GM18867 (cell line): ENCODE results near the gene SLC20A1.

Experiments
- ATAC-seq: cut with Tn5 transposase; IDR thresholded peaks from one replicate; pipeline ENCODE4 v1.9.1; 2021; ENCODE audit warnings: mild to moderate bottlenecking, moderate library complexity; ENCODE audit not compliant: unreplicated experiment

SLC20A1 gene

DNA sequence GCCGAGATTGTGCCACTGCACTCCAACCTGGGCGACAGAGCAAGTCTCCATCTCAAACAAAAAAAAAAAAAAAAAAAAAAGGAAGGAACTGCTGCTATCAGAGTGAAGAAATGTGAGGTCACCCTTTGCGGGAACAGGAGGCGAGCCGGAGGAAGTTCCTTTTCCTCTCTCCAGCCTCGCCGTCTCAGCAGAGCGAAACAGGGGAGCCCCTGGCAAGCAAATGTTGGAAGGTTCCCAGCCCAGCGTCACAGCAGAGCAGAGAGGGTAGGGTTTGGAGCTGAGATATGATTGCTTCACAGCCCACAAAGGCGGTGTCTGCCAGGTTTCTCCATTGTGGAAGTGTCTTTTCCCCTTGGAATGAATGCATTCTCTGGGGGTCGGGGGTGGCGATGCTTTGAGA is 28.5 kb downstream of the SLC20A1 start:
- ATAC-seq: no peak

DNA sequence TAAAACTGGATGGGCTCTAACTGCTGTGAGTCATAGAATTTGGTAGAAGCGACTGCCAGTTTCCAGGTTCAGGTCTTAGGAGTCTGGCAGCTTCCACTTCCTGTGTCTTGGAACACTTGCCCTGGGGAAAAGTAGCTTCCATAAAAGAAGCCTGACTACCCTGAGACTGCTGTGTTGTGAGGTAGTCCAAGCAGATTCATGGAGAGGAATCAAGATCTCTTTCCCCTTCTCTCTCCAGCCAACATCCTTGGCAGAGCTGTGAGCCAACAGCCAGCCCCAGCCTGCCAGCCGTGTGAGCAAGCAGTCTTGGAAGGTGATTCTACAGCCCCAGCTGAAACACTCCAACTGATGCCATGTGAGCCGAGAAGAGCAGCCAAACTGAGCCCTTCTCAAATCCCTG is 33.7 kb downstream of the SLC20A1 start:
- no peak for ATAC-seq

DNA sequence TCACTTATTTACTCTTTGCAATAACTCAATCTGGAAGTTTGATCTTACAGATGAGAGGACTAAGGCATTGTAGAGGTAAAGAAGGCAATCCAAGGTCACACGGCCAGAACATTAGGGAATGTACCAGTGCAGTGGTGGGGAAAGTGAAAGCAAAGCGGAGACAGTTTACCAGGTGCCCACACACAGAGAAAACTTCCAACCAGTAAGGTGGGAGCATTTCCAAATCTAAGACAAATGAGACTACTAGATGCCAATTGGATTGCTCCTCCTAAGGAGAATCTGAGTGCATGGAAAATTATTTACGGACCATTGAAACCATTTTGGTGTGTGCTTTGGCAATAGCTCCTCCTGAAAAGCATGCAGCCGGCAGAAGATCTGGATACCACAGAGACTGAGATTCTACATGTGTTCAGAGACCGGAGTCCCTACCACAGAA is 34.9 kb downstream of the SLC20A1 start:
- no peak for ATAC-seq

DNA sequence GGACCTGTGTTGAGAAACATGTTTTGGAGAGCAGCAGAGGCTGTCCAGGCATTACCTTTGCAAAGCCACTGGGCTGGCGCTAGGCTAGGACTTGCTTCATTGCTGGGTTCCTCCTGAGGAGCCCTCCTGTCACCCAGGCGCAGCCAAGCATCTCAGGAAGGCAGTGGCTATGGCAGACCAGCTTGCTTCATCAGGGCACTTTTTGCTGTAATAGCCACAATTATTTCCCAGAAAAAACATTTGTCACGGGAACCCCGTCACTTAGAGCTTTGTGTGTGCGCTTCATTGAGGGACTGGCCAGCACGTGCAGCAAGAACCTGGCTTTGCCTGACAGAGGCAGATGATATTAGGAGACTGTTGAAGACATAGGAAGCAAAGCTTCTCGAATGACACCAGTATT is 36.4 kb downstream of the SLC20A1 start:
- ATAC-seq: no peak

DNA sequence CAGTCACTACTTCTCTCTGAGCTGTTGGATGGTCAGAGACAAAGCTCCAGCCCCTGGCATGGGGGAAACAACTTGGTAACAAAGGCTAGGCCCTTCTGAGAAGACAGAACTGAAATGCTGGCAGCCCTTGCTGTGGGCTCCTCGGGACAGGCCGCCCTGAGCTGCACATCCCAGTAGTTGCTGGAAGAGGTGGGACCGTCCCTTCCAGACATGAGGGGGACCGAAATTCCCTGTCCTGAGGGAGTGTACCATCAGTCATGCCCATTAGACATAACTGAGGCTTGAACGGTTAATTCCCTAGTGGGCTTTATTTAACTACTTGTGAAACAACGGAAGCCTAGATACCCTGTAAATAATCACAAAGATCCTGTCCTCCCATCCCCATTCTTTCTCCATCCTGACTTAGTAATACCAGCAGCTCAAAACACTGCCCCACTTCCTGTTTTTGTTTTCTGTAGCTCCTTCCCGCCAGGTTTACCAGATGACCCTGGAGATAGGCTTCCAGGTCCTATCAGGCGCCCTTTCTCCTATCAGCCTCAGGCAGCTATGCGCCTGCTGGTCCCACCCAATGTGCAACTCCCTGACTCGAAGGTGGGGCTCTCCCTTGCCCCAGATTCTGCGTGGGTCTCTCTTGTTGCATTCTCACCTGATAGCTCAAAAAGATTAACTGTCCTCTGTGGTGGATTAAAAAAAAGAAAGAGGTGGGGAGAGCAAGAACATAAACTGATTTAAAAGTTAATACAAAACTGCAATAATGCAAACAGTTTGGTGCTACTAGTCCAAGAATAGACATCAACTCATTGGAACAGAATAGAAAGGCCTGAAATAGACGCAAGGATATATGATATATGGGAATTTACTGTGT is 38.0 kb downstream of the SLC20A1 start:
- ATAC-seq: no peak

DNA sequence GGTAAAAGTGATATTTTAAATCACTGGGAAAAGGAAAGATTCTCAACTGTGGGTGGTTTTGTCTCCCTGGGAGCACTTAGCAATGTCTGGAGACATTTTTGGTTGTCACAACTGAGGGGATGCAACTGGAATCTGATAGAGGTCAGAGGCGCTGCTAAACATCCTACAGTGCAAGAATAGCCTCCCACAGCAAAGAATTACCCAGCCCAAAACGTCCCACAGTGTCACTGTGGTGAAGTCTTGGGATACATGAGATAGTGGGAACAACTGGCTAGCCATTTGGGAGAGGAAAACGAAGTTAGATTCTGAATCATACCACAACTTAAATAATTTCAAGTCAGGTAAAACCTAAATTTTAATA is 38.7 kb downstream of the SLC20A1 start:
- no peak for ATAC-seq

DNA sequence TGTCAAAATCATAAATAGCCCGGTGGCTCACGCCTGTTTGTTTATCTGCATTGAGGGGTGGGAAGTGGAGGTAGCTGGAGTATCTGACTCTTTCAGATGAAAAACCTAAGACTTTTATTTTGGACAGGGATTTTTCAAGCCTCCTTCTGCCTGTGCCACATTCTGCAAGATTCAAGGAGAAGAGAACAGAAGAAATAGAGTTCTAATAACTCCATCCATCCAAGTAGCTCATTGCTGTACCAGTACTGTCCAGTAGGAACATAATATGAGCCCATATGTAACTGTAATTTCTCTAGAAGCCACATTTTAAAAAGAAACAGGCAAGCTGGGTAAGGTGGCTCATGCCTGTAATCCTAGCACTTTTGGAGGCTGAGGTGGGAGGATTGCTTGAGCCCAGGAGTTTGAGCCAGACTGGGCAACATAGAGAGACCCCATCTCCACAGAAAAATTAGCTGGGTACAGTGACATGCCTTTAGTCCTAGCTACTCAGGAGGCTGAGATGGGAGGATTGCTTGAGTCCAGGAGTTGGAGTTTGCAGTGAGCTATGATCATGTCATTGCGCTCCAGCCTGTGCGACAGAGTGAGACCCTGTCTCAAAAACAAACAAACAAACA is 39.6 kb downstream of the SLC20A1 start:
- no peak for ATAC-seq

DNA sequence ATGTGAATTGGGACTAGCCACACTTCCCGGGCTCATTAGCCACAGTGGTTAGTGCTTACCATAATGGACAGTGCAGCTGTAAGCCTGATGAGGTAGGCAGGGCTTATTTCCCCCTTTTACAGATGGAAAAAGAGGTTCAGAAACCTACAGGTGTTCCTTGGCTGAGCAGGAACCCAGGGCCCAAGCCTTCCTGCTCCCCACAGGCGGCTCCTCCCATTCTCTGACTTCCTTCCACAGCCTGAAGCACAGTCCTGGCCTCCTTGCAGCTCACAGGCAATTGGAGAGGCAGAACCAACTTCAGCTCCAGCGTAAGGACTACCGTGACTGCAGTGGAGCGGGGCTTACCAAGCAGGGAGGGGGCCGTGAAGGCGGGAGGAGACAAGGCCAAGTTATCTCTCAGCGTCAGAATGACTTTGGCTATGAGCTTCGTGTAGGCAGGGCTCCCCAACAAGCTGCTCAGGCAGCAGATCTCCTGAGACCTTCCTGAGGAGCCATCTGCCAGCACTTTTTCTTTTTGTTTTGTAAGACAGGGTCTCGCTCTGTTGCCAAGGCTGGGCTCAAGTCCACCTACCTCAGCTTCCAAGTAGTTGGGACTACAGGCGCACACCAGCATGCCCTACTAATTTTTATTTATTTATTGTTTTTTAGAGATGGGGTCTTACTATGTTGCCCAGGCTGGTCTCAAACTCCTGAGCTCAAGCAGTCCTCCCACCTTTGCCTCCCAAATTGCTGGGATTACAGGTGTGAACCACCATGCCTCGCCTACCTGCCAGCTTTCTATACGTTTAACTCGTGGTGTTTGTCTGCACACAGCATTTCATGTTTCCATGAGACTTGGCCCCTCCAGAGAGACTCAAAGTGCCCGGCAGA is 40.8 kb downstream of the SLC20A1 start:
- ATAC-seq: no peak

DNA sequence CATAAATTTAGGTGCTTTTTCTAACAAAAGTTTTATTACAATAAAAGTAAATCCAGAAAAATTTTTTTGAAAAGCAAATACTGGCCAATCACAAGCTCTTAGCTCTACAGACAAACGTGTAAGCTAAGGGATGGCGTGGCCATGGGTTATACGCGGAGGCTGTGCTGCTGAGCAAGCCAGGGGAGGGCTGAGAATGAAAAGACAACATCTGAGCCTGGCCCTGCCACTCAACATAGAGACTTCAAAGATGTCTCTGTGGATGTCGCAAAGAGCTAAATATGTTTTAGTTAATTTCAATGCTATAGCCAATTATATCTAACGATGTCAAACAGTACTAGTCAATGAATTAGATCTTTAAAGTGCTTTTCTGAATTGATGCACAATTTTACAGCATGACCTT is 41.8 kb downstream of the SLC20A1 start:
- ATAC-seq: no peak

DNA sequence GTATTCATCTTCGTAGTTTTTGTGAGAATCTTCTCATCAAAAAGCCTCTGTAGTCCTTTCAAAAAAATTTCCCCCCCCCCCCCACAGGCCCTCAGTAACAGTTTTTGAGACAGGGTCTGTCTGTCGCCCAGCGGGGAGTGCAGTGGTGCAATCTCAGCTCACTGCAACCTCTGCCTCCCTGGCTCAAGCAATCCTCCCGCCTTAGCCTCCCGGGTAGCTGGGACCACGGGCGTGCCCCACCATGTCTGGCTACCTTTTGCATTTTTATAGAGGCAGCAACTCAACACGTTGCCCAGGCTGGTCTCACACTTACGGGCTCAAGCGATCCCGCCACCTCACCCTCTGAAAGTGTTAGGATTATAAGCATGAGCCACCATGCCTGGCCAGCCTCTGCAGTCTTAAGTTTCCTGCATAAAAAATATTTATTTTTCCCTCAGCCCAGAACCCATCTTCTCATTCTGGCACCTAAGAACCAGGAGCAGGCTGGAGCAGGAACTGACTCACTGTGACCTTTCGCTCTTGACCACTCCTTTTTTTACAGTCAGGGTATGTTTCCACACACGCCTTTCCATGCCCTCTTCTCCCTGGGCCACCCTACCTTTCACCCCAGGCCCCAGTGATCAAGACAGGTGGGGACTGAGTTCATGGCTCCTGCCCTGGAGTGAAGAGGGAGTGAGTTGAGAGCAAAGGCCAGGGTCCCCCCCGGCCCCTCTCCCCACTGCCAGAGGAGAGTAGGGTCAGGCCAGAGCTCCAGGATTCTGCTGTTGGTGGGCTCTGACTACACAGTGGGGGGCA is 42.5 kb downstream of the SLC20A1 start:
- ATAC-seq: no peak

DNA sequence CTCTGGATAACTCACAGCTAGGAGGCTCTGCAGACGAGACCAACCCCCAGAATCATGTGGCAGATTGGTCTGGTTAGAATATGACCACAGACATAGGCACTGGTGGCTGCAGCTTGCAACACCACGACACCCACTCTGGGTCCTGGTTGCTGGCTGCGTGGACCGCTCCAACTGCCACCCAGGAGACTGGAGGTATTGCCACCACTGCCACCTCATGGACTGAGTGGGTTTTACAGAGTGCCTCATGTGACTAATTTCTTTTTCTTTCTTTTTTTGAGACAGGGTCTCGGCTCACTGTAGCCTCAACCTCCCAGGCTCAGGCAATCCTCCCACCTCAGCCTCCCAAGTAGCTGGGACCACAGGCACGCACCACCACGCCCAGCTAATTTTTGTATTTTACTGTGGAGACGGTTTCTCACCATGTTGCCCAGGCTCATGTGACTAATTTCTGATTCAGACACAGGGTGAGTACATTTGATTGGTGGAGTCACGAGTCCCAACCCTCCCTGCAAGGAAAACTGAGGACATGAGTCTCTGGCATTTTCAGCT is 45.2 kb downstream of the SLC20A1 start:
- ATAC-seq: peak; percentile 65

DNA sequence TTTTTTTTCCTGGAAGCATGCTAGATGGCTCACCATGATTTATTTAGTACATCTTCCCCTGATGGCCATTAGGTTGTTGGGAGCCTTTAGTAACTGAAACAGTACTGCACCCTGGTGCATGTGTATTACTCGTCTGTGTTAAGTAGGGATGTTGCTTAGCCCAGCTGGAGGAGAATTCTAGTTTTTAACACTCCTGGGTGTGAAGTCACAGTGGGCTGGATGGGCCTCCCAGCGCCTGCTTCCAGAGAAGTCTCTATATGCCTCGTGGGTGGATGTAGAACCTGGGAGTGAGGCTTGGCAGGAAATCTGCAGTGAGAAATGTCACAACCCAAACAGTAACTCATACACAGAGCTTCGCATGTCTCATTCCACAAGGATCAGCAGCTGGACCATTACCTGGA is 46.1 kb downstream of the SLC20A1 start:
- ATAC-seq: no peak

DNA sequence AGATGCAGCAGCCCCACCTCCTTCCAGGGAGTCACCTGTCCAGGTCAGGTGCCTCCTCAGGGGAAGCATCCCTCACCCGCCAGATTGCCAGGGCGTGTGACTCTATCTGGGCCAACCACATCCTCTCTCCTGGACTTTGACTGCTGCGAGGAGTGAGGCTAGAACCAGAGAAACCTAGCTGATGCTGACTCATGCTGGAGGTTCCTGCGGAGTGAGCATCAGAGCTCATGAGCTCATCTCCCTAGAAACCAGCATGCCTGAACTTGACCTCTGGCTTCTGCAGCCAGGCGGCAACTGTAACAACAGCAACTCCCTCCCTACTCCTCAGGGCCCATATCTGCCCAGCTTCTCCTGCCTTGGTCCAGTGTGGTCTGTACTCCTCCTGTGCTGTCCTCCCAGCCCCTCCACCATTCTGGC is 46.8 kb downstream of the SLC20A1 start:
- ATAC-seq: peak; percentile 77

DNA sequence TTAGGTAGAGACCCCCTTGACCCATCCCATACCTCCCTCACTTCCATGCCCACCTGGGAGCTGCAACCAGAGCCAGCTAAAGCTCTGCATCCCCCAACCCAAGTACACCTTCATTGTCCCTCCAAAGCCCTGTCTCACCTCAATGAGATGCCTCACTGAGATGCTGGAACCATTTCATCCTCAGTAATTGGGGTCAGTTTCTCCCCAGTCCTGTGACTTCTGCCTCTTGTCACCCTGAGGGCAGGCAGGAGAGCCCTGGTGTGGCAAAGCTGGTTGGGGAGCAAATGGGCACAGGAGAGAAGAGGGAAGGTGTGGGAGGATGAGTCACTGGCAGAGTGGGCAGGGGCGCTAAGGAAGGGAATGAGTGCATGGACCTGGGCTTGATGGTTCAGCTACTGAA is 47.2 kb downstream of the SLC20A1 start:
- ATAC-seq: no peak

DNA sequence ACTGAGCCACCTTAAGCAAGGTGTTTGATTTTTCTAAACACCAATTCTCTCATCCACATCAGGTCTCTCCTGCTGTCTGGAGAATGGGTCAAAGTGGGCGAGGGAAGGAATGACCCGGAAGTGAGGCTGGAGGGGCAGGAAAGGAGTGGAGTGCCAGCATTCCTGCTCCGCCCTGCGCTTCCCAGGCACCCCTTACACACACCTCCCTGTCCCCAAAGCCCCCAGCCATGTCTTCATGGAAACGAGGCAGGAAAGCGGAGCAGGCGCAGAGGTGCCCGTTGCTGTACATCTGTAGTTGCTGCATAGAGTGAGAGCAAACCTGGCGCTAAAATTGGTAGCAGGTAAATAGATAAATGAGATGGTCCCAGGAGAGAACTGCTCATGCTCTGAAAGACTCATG is 47.9 kb downstream of the SLC20A1 start:
- no peak for ATAC-seq

DNA sequence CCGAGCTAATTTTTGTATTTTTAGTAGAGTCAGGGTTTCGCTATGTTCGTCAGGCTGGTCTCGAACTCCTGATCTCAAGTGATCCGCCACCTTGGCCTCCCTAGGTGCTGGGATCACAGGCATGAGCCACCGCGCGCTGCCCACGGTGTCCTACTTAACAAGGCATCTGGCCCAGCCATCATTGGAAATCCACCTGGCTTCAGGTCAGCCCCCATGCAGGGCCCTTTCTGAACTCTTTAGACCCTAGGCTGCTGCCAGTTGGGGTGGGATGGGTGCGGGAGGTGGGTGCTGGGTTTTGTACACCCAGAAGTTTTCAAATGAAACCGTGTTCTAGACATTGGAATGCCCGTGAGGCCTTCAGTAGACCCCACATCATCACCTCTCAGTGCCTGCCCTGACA is 48.4 kb downstream of the SLC20A1 start:
- ATAC-seq: no peak

DNA sequence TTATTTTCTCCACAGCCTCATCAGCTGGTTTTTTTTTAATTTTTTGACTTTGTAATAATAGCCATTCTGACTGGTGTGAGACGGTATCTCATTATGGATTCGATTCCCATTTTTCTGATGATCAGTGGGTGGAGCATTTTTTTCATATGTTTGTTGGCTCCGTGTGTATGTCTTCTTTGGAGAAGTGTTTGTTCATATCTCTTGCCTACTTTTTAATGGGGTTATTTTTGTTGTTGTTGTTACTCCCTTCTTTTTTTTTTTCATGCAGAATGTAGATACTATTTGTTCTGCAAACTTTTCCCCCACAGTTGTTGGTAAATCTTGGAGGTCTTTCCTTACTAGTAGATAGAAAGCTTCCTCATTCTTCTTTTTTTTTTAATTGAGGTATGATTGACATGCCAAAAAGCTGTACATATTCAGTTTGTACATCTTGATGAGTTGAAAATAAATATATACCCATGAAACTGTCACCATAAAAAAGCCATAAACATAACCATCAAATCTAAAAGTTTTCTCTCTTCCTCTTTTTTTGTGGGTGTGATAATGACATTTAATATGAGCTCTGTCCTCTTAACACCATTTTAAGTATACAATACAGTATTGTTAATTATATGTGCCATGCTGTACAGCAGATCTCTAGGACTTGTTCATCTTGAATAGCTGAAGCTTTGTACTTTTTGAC is 53.2 kb downstream of the SLC20A1 start:
- no peak for ATAC-seq

DNA sequence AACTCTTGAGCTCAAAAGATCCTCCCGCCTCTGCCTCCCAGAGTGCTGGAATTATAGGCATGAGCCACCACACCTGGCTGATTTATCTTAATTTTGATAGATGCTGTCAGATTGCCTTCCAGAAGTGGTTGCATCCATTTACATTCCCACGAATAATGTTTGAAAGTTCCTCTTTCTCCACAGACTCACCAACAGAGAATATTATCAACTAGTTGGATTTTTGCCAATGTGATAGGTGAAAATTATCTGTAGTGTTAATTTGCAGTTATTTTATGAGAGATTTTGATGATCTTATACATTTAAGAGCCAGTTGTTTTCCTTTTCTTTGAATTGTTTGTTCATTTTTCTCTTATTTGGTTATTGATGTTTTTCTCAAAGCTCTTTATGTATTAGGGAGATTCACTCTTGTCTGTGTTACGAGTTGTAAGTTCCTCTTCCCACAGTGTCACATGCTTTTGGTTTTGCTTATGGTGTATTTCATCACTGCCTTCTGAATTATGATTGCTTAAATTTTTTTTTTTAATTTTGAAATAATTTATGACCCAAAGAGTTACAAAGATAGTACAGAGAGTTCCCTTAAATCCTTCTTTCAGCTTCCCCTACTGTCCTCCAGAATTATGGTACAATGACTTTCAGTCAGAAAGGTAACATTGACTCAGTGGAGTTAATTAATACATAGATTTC is 54.4 kb downstream of the SLC20A1 start:
- ATAC-seq: no peak

DNA sequence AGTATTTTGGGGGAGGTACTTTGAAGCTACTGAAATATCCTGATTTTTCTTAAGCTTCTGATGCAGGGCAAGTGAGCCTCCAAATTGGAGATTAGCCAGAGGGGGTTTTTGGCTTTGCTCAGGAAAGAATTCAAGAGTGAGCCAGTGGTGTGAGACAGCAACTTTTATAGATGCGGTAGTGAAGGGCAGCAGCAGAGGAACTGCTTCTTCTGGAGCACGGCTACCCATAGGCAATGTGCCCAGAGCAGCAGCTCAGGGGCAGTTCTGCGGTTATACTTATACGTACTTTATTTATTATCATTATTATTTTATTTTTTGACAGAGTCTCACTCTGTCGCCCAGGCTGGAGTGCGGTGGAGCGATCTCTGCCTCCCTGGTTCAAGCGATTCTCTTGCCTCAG is 55.3 kb downstream of the SLC20A1 start:
- no peak for ATAC-seq
